Measurements from ENCODE around the gene PATZ1.

DNA sequence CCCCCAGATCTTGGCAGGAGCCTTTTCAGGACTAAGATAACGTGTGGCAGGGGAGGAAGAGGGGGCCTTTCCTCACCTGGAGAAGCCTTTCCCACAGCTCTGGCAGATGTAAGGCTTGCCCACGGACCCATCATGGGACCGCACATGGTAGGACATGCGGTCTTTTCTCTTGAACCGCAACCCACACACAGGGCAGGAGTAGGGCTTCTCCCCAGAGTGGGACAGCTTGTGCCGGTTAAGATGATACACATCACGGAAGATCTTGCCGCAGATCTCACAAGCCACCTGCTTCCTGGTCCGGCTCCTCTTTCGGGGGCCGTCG is 1.9 kb downstream of the PATZ1 start:
- TF ChIP-seq, protein P1, sequence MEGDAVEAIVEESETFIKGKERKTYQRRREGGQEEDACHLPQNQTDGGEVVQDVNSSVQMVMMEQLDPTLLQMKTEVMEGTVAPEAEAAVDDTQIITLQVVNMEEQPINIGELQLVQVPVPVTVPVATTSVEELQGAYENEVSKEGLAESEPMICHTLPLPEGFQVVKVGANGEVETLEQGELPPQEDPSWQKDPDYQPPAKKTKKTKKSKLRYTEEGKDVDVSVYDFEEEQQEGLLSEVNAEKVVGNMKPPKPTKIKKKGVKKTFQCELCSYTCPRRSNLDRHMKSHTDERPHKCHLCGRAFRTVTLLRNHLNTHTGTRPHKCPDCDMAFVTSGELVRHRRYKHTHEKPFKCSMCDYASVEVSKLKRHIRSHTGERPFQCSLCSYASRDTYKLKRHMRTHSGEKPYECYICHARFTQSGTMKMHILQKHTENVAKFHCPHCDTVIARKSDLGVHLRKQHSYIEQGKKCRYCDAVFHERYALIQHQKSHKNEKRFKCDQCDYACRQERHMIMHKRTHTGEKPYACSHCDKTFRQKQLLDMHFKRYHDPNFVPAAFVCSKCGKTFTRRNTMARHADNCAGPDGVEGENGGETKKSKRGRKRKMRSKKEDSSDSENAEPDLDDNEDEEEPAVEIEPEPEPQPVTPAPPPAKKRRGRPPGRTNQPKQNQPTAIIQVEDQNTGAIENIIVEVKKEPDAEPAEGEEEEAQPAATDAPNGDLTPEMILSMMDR (IDR thresholded peaks at IDR 0.05), result no peak
- no peak for TF ChIP-seq EP300 (IDR thresholded peaks at IDR 0.05)
- no peak for TF ChIP-seq POLR2A (IDR thresholded peaks at IDR 0.05)

All from ovary (tissue), 3 donors.